Breast epithelium (tissue), 3 donors: ENCODE results near the gene RPS18.

Source experiments
- POLR2A ChIP-seq: fragments of 450-650 bp; IDR thresholded peaks from one replicate; pipeline ENCODE4 v1.6.1; 2016; ENCODE audit warnings: antibody characterized with exemption, mild to moderate bottlenecking, moderate library complexity
- POLR2AphosphoS5 ChIP-seq, 3 donors: sonication (generic); formaldehyde crosslinking; IDR thresholded peaks; one replicate each; pipeline ENCODE4 v1.6.1; 2017; ENCODE audit warnings: antibody characterized with exemption in 3 of 3

- no peak for TF ChIP-seq POLR2A
- TF ChIP-seq POLR2AphosphoS5 (IDR thresholded peaks at IDR 0.05): no peak
Measured at GRCh38 chr6:33306356-33306755, 34.5 kb downstream of the RPS18 start.
